Bone marrow (tissue), 2 donors: ENCODE results near the gene TAS2R38.
A peak's percentile ranks its signal among the peaks of the same experiment; 100 is the strongest.

Experiments
- DNase-seq, 2 donors: peaks; one replicate each; lab custom pipeline; 2025; lab: John Stamatoyannopoulos, UW

Gene TAS2R38

DNA sequence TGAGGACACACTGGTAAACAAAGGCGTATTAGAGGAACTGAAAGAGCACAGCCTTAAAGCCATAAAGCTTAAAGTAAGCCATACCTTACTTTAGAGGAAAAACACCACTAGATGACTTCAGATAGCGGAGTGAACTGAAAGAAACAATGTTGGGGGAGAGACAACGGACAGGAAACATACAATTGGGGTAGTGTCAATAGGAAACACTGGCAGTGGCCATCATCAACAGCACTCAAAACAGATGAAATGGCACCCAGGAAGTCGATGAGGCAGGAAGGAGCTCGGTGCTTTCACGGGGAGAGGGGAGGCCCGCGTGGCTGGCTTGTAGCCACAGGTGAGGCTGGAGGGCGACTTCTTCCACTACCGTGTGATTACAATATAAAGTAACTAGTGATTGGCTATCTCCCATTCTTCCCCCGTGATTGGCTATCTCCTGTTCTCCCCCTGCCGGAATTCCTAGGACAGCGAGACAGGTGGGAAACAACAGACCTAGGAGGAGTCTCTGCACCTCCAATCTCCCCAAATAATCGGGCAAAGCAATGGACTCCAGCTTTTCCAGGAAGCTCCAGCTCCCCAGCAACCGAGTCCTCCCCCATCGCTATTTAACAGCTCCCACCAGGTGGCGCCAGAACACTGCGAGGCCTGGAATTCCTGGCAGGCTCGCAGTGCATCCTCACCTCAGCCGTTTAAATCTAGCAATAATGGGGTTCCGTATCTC is 2.4 kb upstream of the TAS2R38 start:
- peak; percentile 52 to 57 for DNase-seq

DNA sequence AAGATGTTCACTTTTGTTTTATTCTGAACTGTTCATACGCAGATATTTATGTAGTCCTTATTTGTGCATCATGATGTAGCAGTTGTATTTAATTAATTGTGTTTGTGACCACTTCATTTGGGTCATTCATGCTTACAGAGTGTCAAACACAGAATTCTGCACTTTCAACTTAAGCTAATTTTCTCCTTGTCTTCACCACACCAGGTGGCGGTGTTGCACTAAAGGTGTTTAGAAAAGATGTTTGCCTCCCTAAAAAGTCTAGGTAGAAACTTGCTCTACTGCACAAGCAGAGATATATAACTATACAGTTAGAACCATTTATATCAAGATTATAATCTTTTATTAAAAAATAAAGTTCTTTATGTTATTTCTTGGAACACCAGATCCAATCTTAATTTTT is 1.3 kb upstream of the TAS2R38 start:
- no peak for DNase-seq

- peak in 1 of 2 donors; percentile 80 for DNase-seq
These were observed 12.7 kb downstream of the TAS2R38 start for GRCh38 chr7:141960687-141961422.

GRCh38 chr7:141956084-141956483 is 17.5 kb downstream of the TAS2R38 start:
- DNase-seq: peak in 1 of 2 donors; percentile 93

GRCh38 chr7:141954334-141954733 is 19.2 kb downstream of the TAS2R38 start:
- no peak for DNase-seq

DNA sequence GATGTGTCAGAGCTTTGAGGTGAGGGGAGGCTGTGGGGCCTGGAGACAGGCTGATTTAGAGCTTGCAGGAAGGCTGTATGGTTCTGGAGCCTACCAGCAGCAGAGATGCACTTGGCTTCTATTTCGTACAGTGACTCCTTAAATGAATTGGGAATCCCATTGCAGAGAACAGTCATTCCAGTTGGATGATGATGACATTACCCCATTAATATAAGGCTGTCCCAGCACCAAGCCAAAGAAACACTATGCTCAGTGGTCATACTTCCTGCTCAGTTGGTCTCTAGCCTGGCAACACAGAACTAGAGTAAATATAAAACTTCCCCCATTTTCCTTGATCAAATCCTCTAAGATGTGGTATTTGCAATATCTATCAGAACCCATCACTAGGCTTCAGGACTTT is 21.1 kb downstream of the TAS2R38 start:
- DNase-seq: no peak

DNA sequence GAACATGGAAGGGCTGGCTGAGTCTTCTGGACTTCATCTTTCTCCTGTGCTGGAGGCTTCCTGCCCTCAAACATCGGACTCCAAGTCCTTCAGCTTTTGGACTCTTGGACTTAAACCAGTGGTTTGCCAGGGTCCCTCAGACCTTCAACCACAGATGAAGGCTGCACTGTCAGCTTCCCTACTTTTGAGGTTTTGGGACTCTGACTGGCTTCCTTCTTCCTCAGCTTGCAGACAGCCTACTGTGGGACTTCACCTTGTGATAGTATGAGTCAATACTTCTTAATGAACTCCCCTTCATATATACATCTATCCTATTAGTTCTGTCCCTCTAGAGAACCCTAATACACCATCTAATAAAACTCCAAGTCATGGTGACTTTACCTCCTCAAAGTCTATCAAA is 22.8 kb downstream of the TAS2R38 start:
- DNase-seq: no peak

DNA sequence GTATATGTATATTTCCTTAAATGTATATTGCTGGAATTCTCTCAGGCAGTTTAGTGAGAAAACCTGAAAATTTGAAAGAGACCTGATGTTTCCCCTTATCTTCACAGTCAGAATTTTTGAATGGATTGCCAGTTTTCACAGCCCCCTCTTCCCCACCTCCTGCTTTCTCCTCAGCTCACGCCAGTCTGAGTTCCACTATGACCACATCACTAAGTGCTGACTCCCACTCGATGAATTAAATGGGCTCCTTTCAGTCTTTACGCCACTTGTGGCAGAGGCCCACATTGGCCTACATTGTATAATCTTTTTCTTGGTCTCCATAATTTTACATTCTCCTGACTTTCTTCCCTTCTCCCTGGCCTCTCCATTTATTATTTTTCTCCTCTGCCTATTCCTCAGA is 23.7 kb downstream of the TAS2R38 start:
- DNase-seq: no peak

GRCh38 chr7:141949451-141949850 is 24.1 kb downstream of the TAS2R38 start:
- DNase-seq: peak in 1 of 2 donors; percentile 65

GRCh38 chr7:141949021-141949420 is 24.6 kb downstream of the TAS2R38 start:
- DNase-seq: no peak

GRCh38 chr7:141946796-141947195 is 26.8 kb downstream of the TAS2R38 start, which contains the start of gene CLEC5A:
TSS of gene CLEC5A (minus strand) at chr7:141946974. CDS start at chr7:141946292, 682 bp downstream.
- DNase-seq: no peak

GRCh38 chr7:141945356-141945755 is 28.2 kb downstream of the TAS2R38 start:
- peak in 1 of 2 donors; percentile 94 for DNase-seq

DNA sequence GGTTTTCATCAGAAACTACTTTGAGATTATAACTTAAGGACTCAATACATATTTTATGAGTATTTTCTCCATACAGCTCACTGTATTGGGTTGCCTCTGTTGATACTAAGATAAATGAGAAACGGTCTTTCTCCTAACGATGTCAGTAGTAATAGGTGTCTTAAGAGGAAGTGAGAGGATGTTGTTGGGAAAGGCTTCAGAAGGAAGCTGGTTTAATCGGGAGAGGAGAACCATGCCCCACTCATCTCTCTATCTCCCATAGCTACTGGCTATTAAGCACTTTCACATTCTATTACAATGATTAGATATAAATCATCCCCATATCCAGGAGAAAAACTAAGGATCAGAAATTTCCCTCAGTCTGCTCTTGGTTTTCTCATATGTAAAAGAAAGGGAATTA is 28.8 kb downstream of the TAS2R38 start:
- no peak for DNase-seq

- no peak for DNase-seq
These were observed 29.7 kb downstream of the TAS2R38 start for GRCh38 chr7:141943846-141944245.

DNA sequence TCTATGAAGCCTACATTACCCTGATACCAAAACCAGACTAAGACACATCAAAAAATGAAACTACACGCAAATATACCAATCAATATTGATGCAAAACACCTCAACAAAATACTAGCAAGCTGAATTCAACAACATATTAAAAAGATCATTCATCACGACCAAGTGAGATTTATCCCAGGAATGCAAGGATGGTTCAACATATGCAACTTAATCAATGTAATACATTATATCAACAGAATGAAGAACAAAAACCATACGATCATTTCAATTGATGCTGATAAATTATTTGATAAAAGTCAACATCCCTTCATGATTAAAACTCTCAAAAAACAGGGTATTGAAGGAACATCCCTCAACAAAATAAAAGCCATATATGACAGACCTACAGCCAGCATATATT is 32.5 kb downstream of the TAS2R38 start:
- DNase-seq: no peak

GRCh38 chr7:141930211-141930610 is 43.4 kb downstream of the TAS2R38 start:
- DNase-seq: no peak

GRCh38 chr7:141928845-141929195 is 44.8 kb downstream of the TAS2R38 start:
- no peak for DNase-seq

DNA sequence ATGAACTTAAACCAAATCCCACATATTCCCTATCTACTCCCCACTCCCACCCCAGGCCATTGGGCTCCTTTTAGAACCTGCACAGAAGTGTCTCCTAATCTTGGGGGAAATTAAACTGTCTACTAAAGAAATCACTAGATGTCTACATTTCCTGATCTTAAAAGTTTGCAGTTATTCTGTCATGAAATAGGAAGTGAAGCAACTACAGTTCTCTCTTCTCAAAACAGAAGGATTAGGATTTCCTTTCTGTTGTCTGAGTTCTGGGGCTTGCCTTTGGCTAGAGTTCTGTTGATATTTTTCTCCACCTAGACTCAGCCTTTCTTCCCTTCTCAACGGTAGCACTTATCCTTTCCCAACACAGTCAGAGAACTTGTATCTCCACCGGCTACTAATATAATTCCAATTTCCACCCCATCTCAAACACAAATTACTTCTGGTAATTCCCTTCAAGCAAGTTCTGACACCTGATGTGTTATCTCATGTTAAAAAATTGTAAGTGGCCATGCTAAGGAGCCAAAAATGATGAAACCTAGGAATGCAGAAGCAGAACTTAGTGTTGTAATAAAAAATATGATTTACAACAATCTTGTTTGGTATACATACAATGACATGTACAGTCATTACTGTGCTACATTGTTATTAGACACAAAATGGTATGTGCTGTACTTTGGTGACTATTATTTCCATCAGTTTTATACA is 45.3 kb downstream of the TAS2R38 start:
- peak in 1 of 2 donors; percentile 48 for DNase-seq
